Colonic mucosa (tissue), 4 donors: ENCODE data around the gene RAD51B. TPM values are rescaled to one million over a fixed set of nuclear protein-coding genes. Genes with fewer than 3 reads are reported as not detected.

Source experiments
- DNase-seq: peaks from one replicate; pipeline ENCODE4 v3.0.0-alpha.2; 2020
- H3K27ac ChIP-seq: fragments of 200-600 bp; one replicate; pipeline ENCODE4 v1.8.0; 2021
- H3K27me3 ChIP-seq: fragments of 200-600 bp; one replicate; pipeline ENCODE4 v1.8.0; 2021
- H3K36me3 ChIP-seq: fragments of 200-600 bp; one replicate; pipeline ENCODE4 v1.8.0; 2021
- H3K4me1 ChIP-seq: fragments of 200-600 bp; one replicate; pipeline ENCODE4 v1.8.0; 2021; ENCODE audit warnings: mild to moderate bottlenecking
- H3K4me3 ChIP-seq: fragments of 200-600 bp; one replicate; pipeline ENCODE4 v1.8.0; 2021
- H3K9ac ChIP-seq, 2 donors: one replicate each; pipeline ENCODE4 v1.7.0; 2013; ENCODE audit warnings: control low read depth in 2 of 2, low read depth in 2 of 2, low read length in 2 of 2
- H3K9me3 ChIP-seq: fragments of 200-600 bp; one replicate; pipeline ENCODE4 v1.8.0; 2021
- CTCF ChIP-seq: fragments of 200-600 bp; IDR thresholded peaks from one replicate; pipeline ENCODE4 v1.8.0; 2022; ENCODE audit warnings: antibody characterized with exemption, mild to moderate bottlenecking
- intact Hi-C: fragments of 100-400 bp; cut with DNase I; formaldehyde crosslinking; loops from one replicate; pipeline ENCODE4 v1.14.1; 2022
- total RNA-seq, 2 donors: library from RNA; stranded (reverse); fragmentation: NEBNext Ultra II Directional in 1 of 2; extraction: Animal tissue kit (Norgen Biotek cat#: 25700) in 1 of 2; gene quantifications; one replicate each; pipeline ENCODE4 v1.2.1, GENCODE V29; 2021
- donor health status: healthy.
- donor health status: DM: no; HTN: no; CAD: no.
- donor health status: DM: no; HTN: no; CAD: no.

Gene RAD51B
- total RNA-seq, 2 donors from 2014 or later, result 12.7 to 22.0 TPM

GRCh38 chr14:68314642-68315041 lies 495.1 kb downstream of the RAD51B start:
- Histone ChIP-seq H3K4me1 (no peaks in the 10 kb centered on the region), H3K27me3 (no peaks in the 10 kb centered on the region), H3K9ac (no peak overlapping the region), H3K27ac (no peak overlapping the region), H3K36me3 (no peaks in the 10 kb centered on the region), H3K9me3 (no peaks in the 10 kb centered on the region), H3K4me3 (no peak overlapping the region)
- no peak for DNase-seq
- intact Hi-C loops, result no loop called here
- no peak for TF ChIP-seq CTCF

GRCh38 chr14:68315081-68315480 lies 495.5 kb downstream of the RAD51B start:
- Histone ChIP-seq H3K27ac (no peak overlapping the region), H3K4me1 (no peaks in the 10 kb centered on the region), H3K9me3 (no peaks in the 10 kb centered on the region), H3K9ac (no peak overlapping the region), H3K36me3 (no peaks in the 10 kb centered on the region), H3K27me3 (no peaks in the 10 kb centered on the region), H3K4me3 (no peak overlapping the region)
- intact Hi-C loops, result no loop called here
- no peak for TF ChIP-seq CTCF
- DNase-seq, result no peak

GRCh38 chr14:68316078-68316868 lies 496.7 kb downstream of the RAD51B start:
- TF ChIP-seq CTCF, result no peak
- H3K27me3 ChIP-seq, result no peaks in the 10 kb centered on the region
- no peaks in the 10 kb centered on the region for H3K4me1 ChIP-seq
- no peak overlapping the region for H3K4me3 ChIP-seq
- intact Hi-C loops, result no loop called here
- DNase-seq, result no peak
- H3K36me3 ChIP-seq, result no peaks in the 10 kb centered on the region
- H3K27ac ChIP-seq, result no peak overlapping the region
- H3K9ac ChIP-seq, result no peak overlapping the region
- H3K9me3 ChIP-seq, result no peaks in the 10 kb centered on the region

- intact Hi-C loops, result no loop called here
- Histone ChIP-seq H3K9me3 (no peaks in the 10 kb centered on the region), H3K4me3 (no peak overlapping the region), H3K36me3 (no peaks in the 10 kb centered on the region), H3K4me1 (no peaks in the 10 kb centered on the region), H3K27ac (no peak overlapping the region), H3K27me3 (no peaks in the 10 kb centered on the region), H3K9ac (no peak overlapping the region)
- DNase-seq, result no peak
- no peak for TF ChIP-seq CTCF
Observed at GRCh38 chr14:68317239-68317638, 497.7 kb downstream of the RAD51B start.

- H3K27ac ChIP-seq, result no peak overlapping the region
- TF ChIP-seq CTCF, result no peak
- intact Hi-C loops, result no loop called here
- H3K27me3 ChIP-seq, result no peaks in the 10 kb centered on the region
- H3K4me3 ChIP-seq, result no peak overlapping the region
- H3K4me1 ChIP-seq, result no peaks in the 10 kb centered on the region
- H3K9ac ChIP-seq, result no peak overlapping the region
- no peaks in the 10 kb centered on the region for H3K9me3 ChIP-seq
- no peak for DNase-seq
- no peaks in the 10 kb centered on the region for H3K36me3 ChIP-seq
Observed at GRCh38 chr14:68318828-68319227, 499.2 kb downstream of the RAD51B start.
